ENCODE data around the gene SLCO1B1.

- TF ChIP-seq CTCF (IDR thresholded peaks at IDR 0.05; ENCODE audit: low read depth, low read length, missing input control), result no peak
- no peak for TF ChIP-seq JUND (IDR thresholded peaks at IDR 0.05)
- TF ChIP-seq TAF1 (conservative IDR thresholded peaks at IDR 0.05), result no peak
Observed at GRCh38 chr12:21190016-21190415, 59.0 kb downstream of the SLCO1B1 start.
